Measurements from ENCODE around the gene C5orf15. TPM values are rescaled to one million over a fixed set of nuclear protein-coding genes. Genes with fewer than 3 reads are reported as not detected.
A peak's percentile ranks its signal among the peaks of the same experiment; 100 is the strongest.

Gene C5orf15
- total RNA-seq, 4 donors from 2014 or later: 12.4 to 92.6 (median 36.2) TPM

GRCh38 chr5:133928587-133929393 lies 39.6 kb downstream of the C5orf15 start:
- no peaks in the 10 kb centered on the region for H3K9me3 ChIP-seq
- H3K4me1 ChIP-seq: peaks cover 0 to 6% (median 1%) of the 10 kb centered on the region in 4 donors
- no peaks in the 10 kb centered on the region for H3K27me3 ChIP-seq
- no peak for TF ChIP-seq CTCF (IDR thresholded peaks at IDR 0.05)
- no peak for TF ChIP-seq POLR2A (IDR thresholded peaks at IDR 0.05)
- no peaks in the 10 kb centered on the region for H3K36me3 ChIP-seq
- H3K4me3 ChIP-seq: no peak overlapping the region
- peak overlapping the region in 1 of 4 donors; percentile 66 for H3K27ac ChIP-seq
- DNase-seq: peak in 1 of 3 donors; percentile 29

- H3K36me3 ChIP-seq: no peaks in the 10 kb centered on the region
- H3K4me3 ChIP-seq: no peak overlapping the region
- H3K4me1 ChIP-seq: no peaks in the 10 kb centered on the region
- TF ChIP-seq CTCF (IDR thresholded peaks at IDR 0.05) (no peak), POLR2A (IDR thresholded peaks at IDR 0.05) (no peak)
- no peak for DNase-seq
- H3K27me3 ChIP-seq: no peaks in the 10 kb centered on the region
- no peaks in the 10 kb centered on the region for H3K9me3 ChIP-seq
- peak overlapping the region in 1 of 4 donors; percentile 4 for H3K27ac ChIP-seq
Measured at GRCh38 chr5:133927300-133928180, 40.9 kb downstream of the C5orf15 start.

- Histone ChIP-seq H3K27me3 (no peaks in the 10 kb centered on the region), H3K9me3 (no peaks in the 10 kb centered on the region), H3K27ac (peak overlapping the region in 1 of 4 donors; percentile 4), H3K36me3 (no peaks in the 10 kb centered on the region), H3K4me1 (no peaks in the 10 kb centered on the region), H3K4me3 (no peak overlapping the region)
- no peak for DNase-seq
- TF ChIP-seq POLR2A (IDR thresholded peaks at IDR 0.05) (no peak), CTCF (IDR thresholded peaks at IDR 0.05) (no peak)
Measured at GRCh38 chr5:133926489-133927299, 41.7 kb downstream of the C5orf15 start.

- Histone ChIP-seq H3K9me3 (no peaks in the 10 kb centered on the region), H3K4me3 (no peak overlapping the region), H3K36me3 (no peaks in the 10 kb centered on the region), H3K27me3 (no peaks in the 10 kb centered on the region), H3K27ac (no peak overlapping the region), H3K4me1 (no peaks in the 10 kb centered on the region)
- no peak for DNase-seq
- TF ChIP-seq POLR2A (IDR thresholded peaks at IDR 0.05) (no peak), CTCF (IDR thresholded peaks at IDR 0.05) (no peak)
Measured at GRCh38 chr5:133925866-133926488, 42.4 kb downstream of the C5orf15 start.

- no peak for DNase-seq
- Histone ChIP-seq H3K4me3 (no peak overlapping the region), H3K9me3 (no peaks in the 10 kb centered on the region), H3K4me1 (no peaks in the 10 kb centered on the region), H3K27me3 (no peaks in the 10 kb centered on the region), H3K27ac (no peak overlapping the region), H3K36me3 (no peaks in the 10 kb centered on the region)
- TF ChIP-seq POLR2A (IDR thresholded peaks at IDR 0.05) (no peak), CTCF (IDR thresholded peaks at IDR 0.05) (no peak)
Measured at GRCh38 chr5:133925269-133925668, 43.2 kb downstream of the C5orf15 start.
